Measurements from ENCODE around the gene ACADSB.

ACADSB gene

GRCh38 chr10:123008355-123009104 is at the start of gene ACADSB, which contains the start of gene IKZF5:
Gene ACADSB (plus strand): TSS chr10:123009006. CDS start chr10:123009030, 24 bp downstream.
Gene IKZF5 (minus strand): TSS chr10:123008795. CDS start chr10:122998625, 10,170 bp downstream.
- no peak for FAIRE-seq

- no peak for FAIRE-seq
Observed at GRCh38 chr10:122962405-122962804, 46.4 kb upstream of the ACADSB start.

DNA sequence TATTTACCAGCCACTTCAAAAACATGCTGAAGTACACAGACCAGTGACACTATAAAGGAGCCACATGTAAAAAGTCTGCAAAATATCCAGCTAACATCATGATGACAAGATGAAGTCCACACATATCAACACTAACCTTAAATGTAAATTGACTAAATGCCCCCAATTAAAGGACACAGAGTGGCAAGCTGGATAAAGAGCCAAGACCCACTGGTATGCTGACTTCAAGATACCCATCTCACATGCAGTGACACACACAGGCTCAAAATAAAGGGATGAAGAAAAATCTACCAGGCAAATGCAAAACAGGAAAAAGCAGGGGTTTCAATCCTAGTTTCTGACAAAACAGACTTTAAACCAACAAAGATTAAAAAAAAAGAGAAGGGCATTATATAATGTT is 41.9 kb upstream of the ACADSB start:
- FAIRE-seq, result no peak

DNA sequence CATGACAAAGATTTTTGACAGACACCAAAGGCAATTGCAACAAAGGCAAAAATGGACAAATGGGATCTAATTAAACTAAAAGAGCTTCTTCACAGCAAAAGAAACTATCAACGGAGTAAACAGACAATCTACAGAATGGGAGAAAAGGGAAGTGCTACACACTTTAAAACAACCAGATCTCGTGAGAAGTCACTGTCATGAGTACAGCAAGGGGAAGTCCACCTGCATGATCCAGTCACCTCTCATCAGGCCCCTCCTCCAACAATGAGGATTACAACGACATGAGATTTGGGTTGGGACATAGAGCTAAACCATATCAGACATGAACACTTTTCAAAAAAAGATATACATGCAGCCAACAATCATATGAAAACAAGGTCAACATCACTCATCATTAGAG is 40.1 kb upstream of the ACADSB start:
- no peak for FAIRE-seq

- FAIRE-seq, result no peak
Observed at GRCh38 chr10:122974023-122974422, 34.8 kb upstream of the ACADSB start.

GRCh38 chr10:122974543-122975064 is 34.2 kb upstream of the ACADSB start:
- no peak for FAIRE-seq

DNA sequence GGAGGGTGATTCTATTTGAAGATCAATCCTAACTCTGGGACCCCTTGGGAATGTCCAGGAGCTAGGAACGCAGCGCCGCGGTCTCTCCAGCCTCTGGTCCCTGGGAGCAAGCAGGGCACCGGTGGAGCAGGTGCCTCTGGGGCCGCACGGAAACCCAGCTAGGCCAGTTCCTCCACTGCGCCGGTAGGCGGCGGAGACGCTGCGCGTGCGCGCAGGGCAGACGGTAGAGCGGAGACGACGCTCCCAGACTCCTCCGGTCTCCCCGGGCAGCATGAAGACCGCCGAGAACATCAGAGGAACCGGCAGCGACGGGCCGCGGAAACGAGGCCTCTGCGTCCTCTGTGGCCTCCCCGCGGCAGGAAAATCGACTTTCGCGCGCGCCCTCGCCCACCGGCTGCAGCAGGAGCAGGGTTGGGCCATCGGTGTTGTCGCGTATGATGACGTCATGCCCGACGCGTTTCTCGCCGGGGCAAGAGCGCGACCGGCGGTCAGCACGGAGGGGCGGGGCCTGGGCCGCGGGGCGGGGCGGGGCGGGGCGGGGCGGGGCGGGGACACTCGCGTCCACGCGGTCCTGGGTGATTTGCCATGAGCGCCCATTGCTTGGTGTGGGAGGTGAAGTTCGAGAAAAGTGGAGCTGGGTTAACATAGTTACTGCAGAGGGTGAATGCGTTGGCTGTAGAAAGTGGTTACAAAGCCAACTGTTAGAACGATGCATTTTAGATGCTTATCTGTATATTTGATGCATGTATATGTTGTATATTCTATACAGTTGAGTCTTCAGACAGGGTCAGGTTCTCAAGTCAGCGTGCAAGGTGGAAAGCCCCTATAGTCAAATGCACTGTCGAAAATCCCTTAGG is 28.4 kb upstream of the ACADSB start, which contains the start of gene PSTK:
PSTK (plus strand) TSS at position 193 of the 857 bp plus-strand sequence; CDS start at position 272, 79 bp downstream.
- no peak for FAIRE-seq

- no peak for FAIRE-seq
Observed at GRCh38 chr10:122981066-122981464, 27.7 kb upstream of the ACADSB start.

- no peak for FAIRE-seq
Observed at GRCh38 chr10:122983898-122984297, 24.9 kb upstream of the ACADSB start.

DNA sequence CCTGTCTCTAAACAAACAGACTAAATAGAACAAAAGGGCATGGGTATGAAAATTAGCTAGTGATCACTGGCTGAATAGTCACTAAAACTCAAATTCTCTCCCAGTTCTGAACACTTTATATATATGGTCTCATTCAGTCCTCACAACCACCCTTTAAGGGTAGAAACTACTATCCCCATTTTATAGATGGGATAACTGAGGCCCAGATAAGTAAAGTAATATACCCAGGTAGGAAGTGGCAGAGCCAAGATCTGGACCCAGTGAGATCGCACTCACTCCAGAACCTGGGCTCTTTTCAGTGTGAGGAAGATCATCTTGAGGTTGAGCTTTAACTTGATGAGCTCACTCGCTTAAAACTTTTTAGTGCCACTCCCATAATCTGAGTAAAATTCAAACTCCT is 24.1 kb upstream of the ACADSB start:
- no peak for FAIRE-seq

- no peak for FAIRE-seq
Observed at GRCh38 chr10:122986335-122986734, 22.5 kb upstream of the ACADSB start.

DNA sequence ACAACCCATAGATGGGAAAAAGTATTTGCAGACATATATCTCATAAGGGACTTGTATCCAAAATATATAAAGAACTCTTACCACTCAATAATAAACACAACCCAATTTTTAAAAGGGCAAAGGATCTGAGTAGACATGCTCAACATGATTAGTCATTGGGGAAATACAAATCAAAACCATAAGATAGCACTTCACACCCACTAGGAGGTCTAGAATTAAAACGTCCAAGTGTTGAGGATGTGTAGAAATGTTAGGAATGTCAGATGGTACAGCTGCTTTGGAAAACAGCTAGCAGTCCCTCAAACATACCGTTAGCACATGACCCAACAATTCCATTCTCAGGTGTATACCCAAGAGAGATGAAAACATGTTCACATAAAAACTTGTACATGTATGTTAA is 20.3 kb upstream of the ACADSB start:
- no peak for FAIRE-seq

- FAIRE-seq, result no peak
Observed at GRCh38 chr10:122990278-122990677, 18.5 kb upstream of the ACADSB start.

DNA sequence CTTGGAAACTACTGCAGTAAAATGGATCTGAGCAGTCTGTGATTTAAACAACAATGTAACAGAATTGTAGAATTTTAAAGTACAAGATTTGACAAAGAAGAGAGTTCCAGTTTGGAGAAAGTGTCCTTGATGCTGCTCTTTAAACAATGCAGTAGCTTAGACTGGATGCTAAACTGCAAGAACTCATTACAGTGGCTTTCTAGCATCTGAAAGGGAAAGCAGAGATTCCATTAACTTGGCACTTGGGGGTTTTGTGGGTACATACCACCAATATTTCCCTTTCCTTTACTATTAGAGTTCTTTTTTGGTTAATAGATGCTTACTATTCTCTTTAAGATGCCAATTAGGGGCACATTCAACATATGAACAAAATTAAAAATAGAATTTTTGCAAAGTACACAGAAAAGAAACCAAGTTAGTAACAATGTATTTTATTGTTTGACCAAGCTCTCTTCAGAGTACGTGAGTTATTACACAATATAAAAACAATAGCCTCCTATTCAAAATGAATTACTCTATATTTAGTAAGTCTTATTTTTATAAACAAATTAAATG is 16.7 kb upstream of the ACADSB start:
- FAIRE-seq, result peak; percentile 72

- FAIRE-seq, result no peak
Observed at GRCh38 chr10:122993797-122994336, 14.9 kb upstream of the ACADSB start.

GRCh38 chr10:122995936-122996335 is 12.9 kb upstream of the ACADSB start:
- no peak for FAIRE-seq

DNA sequence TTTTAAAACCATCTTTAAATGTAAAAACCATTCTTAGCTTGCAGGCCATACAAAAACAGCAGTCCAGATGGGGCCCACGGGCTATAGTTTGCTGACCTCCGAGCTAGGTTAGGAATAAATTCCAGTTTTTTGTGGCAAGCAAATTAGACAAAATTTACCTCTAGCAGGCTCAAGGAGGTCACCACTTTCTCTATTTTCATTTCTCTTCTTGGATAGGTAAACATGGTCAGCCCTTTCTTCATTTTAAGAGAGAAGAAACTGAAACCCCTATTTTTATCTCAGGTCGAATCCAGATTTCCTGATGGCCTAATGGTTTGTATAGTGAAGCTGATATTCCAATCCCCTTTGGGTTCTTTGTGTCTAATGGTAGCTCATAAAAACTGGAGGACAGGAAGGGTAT is 10.9 kb upstream of the ACADSB start:
- no peak for FAIRE-seq

DNA sequence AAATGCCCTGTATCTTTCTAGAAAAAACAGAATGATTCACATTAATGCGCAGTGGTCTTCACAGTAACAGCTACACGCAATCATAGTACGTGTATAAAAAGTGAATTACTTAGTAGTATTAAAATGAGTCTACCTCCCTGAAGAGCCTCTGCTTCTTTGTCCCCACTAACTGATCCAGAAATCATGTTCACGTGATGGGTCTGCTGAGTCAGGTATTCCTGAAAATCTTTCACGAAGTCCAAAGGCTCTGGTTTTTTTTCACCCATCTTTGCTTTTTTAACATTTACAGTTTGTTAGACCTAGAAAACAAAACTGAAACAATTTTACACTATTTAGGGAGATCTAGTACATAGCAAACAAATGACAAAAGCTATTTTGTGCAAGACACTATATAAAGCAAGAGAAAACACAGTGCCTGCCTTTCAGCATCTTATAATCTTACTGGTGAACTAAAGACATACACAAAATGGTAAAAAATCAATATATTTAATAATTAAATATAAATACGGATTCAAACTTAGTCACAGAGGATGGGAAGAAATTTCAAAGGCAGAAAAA is 10.4 kb upstream of the ACADSB start:
- FAIRE-seq, result peak; percentile 73

DNA sequence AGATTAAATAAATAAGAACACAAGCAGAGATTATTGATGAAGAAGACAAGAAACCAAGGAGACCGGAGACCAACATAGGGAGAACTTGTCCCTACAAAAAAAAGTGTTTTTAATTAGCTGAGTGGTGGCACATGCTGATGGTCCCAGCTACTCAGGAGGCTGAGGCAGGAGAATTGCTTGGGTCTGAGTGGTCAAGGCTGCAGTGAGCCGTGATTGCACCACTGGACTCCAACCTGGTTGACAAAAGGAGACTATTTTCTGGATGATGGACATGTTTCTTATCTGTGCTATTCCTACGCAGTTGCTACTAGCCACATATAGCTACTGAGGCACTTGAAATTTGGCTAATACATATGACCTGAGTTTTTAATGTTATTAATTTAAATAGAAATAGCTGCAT is 9.9 kb upstream of the ACADSB start:
- no peak for FAIRE-seq

DNA sequence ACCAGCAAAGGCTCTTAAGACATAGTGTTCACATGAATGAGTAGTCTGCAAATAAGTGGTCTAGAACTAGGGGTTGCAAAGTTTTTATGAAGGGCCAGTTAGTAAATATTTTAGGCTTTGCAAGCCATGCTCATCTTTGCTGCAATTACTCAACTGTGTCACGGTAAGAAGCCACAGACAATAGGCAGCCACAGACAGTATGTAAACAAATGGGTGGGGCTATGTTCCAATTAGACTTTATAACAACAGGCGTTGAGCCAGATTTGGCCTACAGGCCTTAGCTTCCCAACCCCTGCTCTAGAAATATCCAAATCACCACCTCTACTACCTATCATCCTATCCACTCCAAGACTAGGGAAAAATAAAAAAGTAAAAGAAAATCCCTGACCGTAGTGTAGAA is 9.5 kb upstream of the ACADSB start:
- FAIRE-seq, result no peak

GRCh38 chr10:123000155-123000554 is 8.7 kb upstream of the ACADSB start:
- FAIRE-seq, result no peak

GRCh38 chr10:123001370-123001769 is 7.4 kb upstream of the ACADSB start:
- FAIRE-seq, result no peak

DNA sequence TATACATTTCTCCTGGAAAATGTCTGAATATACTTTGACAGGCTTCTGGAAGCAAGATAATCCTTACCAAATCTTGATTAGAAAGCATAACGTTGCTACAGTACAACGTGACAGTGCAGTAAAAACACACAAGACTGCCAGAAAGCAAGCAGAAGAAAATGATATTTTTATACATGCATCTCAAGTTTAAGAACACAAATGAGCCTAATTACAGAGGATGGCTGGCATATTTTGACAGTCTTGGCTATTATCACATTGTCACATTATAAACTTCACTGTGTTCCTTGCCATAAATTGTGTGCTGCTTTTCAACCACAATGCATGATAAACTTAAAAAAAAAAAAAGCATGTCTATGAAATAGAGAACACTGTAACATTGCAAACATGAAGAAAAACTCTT is 4.5 kb upstream of the ACADSB start:
- FAIRE-seq, result no peak

All from islet of Langerhans (tissue), 1 donor.